SHP77 (cell line): ENCODE results near the gene SLC2A4.

Experiments used
- DNase-seq, 2 experiments: peaks; one replicate each; lab custom pipeline; 2025; lab: John Stamatoyannopoulos, UW

Gene SLC2A4

DNA sequence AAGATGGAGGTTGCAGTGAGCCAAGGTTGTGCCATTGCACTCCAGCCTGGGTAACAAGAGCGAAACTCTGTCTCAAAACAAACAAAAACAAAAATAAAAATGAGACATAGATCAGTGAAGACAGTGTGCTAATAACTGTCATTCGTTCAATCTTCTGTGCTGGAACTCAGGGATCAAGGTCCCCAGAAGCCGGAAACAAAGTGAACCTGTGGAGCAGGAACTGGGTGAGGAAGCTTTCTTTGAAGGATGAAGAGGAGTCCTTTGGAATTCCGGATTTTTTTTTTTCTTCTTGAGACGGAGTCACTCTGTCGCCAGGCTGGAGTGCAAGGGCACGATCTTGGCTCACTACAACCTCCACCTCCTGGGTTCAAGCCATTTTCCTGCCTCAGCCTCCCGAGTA, 2.1 kb upstream of the SLC2A4 start:
- DNase-seq, result no peak

DNA sequence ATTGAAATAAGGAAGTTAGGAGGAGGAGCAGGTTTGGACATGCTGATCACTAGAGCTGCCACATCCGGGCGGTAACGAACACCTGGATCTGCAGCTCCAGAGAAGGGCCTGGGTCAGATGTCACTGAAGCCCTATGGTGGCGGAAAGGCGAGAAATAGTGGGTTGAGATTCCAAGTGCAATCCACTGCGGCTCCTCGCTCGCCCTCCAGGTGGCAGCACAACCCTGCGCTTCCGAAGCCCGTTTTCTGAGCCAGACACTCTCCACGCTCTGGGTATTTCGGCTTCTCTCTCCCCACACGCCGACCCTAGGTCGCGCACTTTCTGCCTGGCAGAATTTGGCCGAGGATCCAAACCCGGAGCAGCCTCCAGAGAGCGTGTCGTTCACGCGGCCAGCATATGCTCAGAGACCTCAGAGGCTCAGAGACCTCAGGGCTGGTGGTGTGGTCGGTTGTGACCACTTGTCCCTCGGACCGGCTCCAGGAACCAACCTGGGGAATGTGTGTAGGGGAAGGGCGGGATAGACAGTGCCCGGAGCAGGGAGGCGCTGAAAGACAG, 922 bp upstream of the SLC2A4 start:
- DNase-seq, result peak; percentile 86 to 90

- no peak for DNase-seq
Measured at GRCh38 chr17:7281953-7282751, 634 bp downstream of the SLC2A4 start.

- DNase-seq, result no peak
Measured at GRCh38 chr17:7282752-7283321, 1.3 kb downstream of the SLC2A4 start.

- DNase-seq, result no peak
Measured at GRCh38 chr17:7283471-7284216, 2.1 kb downstream of the SLC2A4 start.

- no peak for DNase-seq
Measured at GRCh38 chr17:7284911-7285310, 3.4 kb downstream of the SLC2A4 start.

- DNase-seq, result no peak
Measured at GRCh38 chr17:7285679-7286078, 4.2 kb downstream of the SLC2A4 start.

GRCh38 chr17:7289256-7290032, 7.9 kb downstream of the SLC2A4 start:
- no peak for DNase-seq

DNA sequence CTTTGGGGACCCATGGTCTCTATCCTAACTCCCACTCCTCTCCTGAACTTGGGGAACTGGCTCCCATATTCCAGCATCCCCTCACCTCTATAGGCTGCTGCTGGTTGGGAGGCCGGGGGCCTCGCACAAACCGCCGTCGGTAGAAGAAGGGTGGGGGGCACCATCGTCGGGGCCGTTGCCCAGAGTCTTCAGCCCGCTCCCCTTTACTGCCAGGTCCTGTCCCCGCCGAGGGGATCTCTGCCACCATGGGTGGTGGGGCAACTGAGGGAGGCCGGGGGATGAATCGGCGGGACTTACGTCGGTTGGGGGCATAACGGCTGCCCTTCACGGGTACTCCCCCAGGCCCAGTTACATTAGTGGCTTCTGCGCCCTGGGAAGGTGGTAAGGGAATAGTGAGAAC, 8.6 kb downstream of the SLC2A4 start:
- DNase-seq, result no peak

GRCh38 chr17:7290685-7291084, 9.2 kb downstream of the SLC2A4 start:
- no peak for DNase-seq

DNA sequence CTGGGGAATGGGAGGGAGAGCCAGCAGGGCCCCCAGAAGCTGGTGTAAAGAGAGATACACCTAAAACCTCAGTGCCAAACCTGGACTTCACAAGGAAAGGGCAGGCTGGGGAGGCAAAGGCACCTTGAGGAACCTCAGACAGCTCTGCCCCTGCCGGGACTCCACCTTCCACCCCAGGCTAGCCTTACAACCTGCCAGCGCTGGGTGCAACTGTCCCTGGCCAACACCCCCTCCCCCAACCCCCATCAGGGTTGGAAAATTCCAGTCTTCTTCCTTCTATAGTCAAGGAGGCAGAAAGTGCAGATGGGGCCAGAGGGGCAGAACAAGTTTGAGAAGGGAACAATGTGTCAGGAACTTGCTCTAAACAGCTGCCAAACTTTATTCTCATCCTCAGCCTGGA, 10.7 kb downstream of the SLC2A4 start:
- no peak for DNase-seq

DNA sequence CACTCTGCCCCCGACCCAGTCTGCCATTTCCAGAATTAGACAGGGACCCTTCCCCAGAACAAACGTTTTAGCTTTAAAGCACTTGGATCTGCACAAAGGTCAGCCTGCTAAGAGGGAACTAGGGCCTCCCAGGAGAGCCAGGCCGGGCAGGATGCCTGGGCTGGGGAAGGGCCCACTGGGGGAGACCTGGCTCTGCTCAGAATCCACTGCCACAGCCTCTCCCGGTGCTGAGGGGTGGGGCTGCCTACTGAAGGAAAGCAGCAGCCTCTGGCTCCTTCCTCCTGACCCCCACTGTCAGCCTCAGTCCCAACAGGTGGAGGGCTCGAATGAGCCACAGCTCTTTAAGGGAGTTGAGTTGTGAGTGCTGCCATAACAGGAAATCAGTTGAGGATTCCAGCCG, 11.2 kb downstream of the SLC2A4 start:
- DNase-seq, result no peak

GRCh38 chr17:7293159-7293558, 11.6 kb downstream of the SLC2A4 start:
- no peak for DNase-seq

DNA sequence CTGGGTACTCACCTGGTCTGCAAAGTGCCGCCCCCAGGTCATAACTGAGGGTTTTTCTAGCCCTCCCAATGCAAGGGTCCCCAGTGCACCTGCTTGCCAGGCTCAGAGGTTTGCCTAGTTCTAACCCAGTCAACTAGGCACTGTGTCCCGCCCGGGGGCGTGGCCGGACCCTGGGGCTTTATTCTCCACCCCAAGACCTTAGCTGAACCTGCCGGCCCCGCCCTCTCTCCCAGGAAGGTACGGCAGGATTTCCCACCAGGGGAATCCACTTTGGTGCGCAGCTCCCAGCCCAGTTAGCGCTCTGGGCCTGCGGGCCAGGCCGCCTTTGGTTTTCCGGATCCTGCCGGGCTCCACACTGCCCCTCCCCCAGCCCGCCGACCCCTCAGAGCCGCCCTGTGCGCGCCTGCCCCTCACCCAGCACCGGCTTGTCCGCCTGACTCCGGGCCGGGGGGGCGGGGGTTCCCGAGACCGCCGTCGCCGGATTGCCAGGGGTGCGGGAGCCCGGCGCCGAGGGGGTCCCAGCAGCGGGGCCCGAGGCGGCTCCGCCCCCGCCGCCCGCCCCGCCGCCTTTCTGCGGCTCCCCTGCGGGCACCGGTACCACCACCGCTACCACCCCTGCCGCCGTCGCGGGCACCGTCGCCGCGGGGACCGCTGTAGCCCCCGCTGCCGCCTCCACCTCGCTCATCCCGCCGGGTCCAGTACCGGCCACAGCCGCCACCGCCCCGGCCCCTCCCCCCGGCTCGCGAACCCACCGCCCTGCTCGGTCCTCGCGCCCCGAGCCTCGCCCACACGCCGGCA, 12.5 kb downstream of the SLC2A4 start:
- DNase-seq, result no peak

DNA sequence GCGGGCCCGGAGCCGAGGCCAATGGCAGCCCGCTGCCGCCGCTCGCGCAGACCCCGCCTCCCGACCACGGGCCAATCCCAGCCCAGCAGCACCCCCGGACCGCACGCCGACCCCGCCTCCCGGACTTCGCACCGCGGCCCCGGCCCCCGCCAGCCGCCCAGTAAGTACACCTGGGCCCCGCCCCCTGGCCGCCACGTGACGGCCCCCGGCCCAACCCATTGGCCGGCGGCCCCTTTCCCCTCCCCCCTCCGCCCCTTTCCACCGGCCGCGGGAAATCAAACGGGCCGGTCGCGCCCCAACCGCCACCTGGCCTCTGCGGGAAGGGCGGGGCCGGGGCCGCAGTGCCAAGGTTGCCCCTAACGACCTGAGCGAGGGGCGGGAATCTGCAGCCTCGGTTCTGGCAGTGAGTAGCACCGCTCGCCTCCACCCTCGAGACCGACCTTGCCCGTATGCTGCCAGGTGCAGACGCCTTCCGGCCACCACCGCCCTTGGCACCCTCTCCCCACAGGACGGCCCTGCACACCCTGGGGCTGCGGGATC, 13.2 kb downstream of the SLC2A4 start, which contains the start of gene YBX2:
TSS of gene YBX2 (minus strand) at position 26 of the 540 bp plus-strand sequence. CDS start 139 bp downstream, outside the sequence.
- peak; percentile 48 to 71 for DNase-seq

- DNase-seq, result no peak
Measured at GRCh38 chr17:7295230-7296180, 14.0 kb downstream of the SLC2A4 start.

GRCh38 chr17:7296189-7296861, 14.8 kb downstream of the SLC2A4 start:
- DNase-seq, result peak; percentile 81 to 92

GRCh38 chr17:7304179-7304578, 22.7 kb downstream of the SLC2A4 start:
- no peak for DNase-seq
